HCT116 (cell line): Measurements from ENCODE around the gene ST3GAL3.

Source experiments
- CTCF ChIP-seq, 3 experiments: fragments of 200-600 bp in 1 of 3; sonication (generic) in 1 of 3; IDR thresholded peaks in 2 of 3; conservative IDR thresholded peaks in 1 of 3; 2 replicates each; pipeline ENCODE4 v1.5.1; 2012 to 2017; ENCODE audit warnings: low read depth in 2 of 3, low read length in 2 of 3, antibody characterized with exemption in 1 of 3, borderline replicate concordance in 1 of 3, control low read depth in 1 of 3, mild to moderate bottlenecking in 1 of 3, mixed read lengths in 1 of 3, mixed run types in 1 of 3, moderate library complexity in 1 of 3; ENCODE audit not compliant: insufficient read depth in 1 of 3
- EZH2 ChIP-seq: fragments of 200-600 bp; sonication (generic); IDR thresholded peaks from 2 replicates; pipeline ENCODE4 v1.6.1; 2017; ENCODE audit warnings: antibody characterized with exemption, mixed run types
- SP1 ChIP-seq: IDR thresholded peaks from 2 replicates; pipeline ENCODE4 v1.6.1; 2012; ENCODE audit warnings: low read depth
- SRF ChIP-seq: IDR thresholded peaks from 2 replicates; pipeline ENCODE4 v1.6.1; 2012; ENCODE audit warnings: low read depth

GRCh38 chr1:43803105-43803504 lies 95.8 kb downstream of the ST3GAL3 start:
- TF ChIP-seq CTCF (IDR thresholded peaks at IDR 0.05 in 2 of 3, conservative IDR thresholded peaks at IDR 0.05 in 1 of 3; ENCODE audit: borderline replicate concordance in 1 of 3, insufficient read depth in 1 of 3, low read depth in 2 of 3, low read length in 2 of 3) (no peak), SP1 (no peak), SRF (no peak), EZH2 (no peak)
